ENCODE measurements around the gene TMEM184B. TPM values are rescaled to one million over a fixed set of nuclear protein-coding genes. Genes with fewer than 3 reads are reported as not detected.
A peak's percentile ranks its signal among the peaks of the same experiment; 100 is the strongest.

The TMEM184B gene
- total and polyA plus RNA-seq, 10 of the 15 experiments (the other 5 are each of a cell fraction or from before 2014, with no cell fraction given) = 0.56 to 22.4 (median 7.9) TPM

DNA sequence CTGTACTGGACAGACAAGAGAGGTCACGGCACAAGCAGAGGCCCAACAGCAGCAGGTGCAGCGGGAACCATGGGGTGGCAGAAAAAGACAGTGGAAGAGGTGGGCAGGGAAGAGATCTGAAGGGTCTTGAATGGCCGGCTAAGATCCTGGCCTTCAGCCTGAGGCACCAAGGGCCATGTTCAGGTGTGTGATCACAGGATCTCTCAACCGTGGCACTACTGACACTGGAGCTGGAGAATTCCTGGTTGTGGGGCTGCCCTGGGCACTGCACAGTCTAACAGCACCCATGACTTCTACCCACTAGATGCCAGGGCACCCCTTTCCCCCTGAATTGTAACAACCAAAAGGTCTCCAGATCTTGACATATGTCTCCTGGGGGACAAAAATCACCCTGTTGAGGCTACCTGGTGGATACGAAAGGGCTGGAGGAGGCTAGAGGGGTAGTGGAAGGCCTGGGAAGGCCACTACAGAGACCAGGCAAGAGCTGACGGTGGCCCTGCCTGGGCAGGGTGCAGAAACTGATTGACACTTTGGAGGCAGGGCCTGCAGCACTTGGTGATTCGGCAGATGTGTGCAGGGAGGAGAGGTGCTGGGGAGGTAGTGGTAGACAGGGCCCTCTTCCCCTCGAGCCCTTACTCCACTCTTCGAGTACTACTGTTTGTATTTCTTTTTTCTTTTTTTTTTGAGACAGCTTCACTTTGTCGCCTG lies 36.1 kb upstream of the TMEM184B start:
- Histone ChIP-seq H3K27me3 (replicated peaks in 1 of 2; ENCODE audit: control insufficient read depth in 2 of 2, insufficient read depth in 2 of 2, low read length in 1 of 2) (no peaks in the 10 kb centered on the region), H3K36me3 (ENCODE audit: control insufficient read depth in 2 of 2, insufficient read depth in 2 of 2, low read length in 1 of 2) (peaks cover 12 to 24% of the 10 kb centered on the region in 2 experiments; a peak in 3 of 4 replicates), H2AFZ (ENCODE audit: control insufficient read depth, low read depth, low read length) (no peak overlapping the region), H3K27ac (ENCODE audit: control insufficient read depth, insufficient read depth) (0 out of 2 replicates have a peak overlapping the region, but pooled peaks have one; percentile 41), H3K4me1 (ENCODE audit: control insufficient read depth, insufficient read depth, low read length) (peaks cover 70% of the 10 kb centered on the region), H4K20me1 (ENCODE audit: control insufficient read depth, insufficient read depth) (no peaks in the 10 kb centered on the region), H3K9me3 (replicated peaks; ENCODE audit: control insufficient read depth, insufficient read depth, low read length) (no peaks in the 10 kb centered on the region), H3K9ac (ENCODE audit: control insufficient read depth, insufficient read depth, low read length) (no peak overlapping the region), H3K4me2 (ENCODE audit: control insufficient read depth, insufficient read depth) (no peak overlapping the region; the same call in 1 of the 2 replicates), H3K79me2 (ENCODE audit: control insufficient read depth, insufficient read depth, low read length) (peaks cover 76% of the 10 kb centered on the region), H3K4me3 (no peak overlapping the region)
- ATAC-seq (no peak), FAIRE-seq (no peak), DNase-seq (ENCODE audit: low read depth, low spot score) (no peak)
- ChIA-PET SMC1A (ENCODE audit: uncharacterized antibody, unreplicated experiment) (no interaction called here), CTCF (no interaction called here), POLR2A (no interaction called here), RAD21 (ENCODE audit: unreplicated experiment) (interaction anchor here (1.0 kb wide), 1 partner anchor 47 kb away, joined by 3 read pairs; no protein-coding TSS in a partner anchor)
- no TSS peak for BruUV-seq (replicated peaks)
- intact Hi-C loops (cut with micrococcal nuclease; ENCODE audit: unreplicated experiment) = loop anchor here (5.0 kb wide), 3 partner anchors 43 to 147 kb away; no protein-coding TSS in a partner anchor
- TF ChIP-seq RAD21 (IDR thresholded peaks at IDR 0.05; ENCODE audit: insufficient read depth, low read depth, low read length) (no peak), POLR2AphosphoS5 (IDR thresholded peaks at IDR 0.05; ENCODE audit: low read length) (0 out of 2 replicates have a peak, but pooled peaks have one; percentile 22), KAT2A (conservative IDR thresholded peaks at IDR 0.05; ENCODE audit: control insufficient read depth, low read depth, low read length) (no peak), CREB1 (IDR thresholded peaks at IDR 0.05; ENCODE audit: low read depth) (no peak), SRF (IDR thresholded peaks at IDR 0.05; ENCODE audit: low read depth in 2 of 2, low read length in 2 of 2) (no peak), SIN3A (IDR thresholded peaks at IDR 0.05; ENCODE audit: low read depth, low read length) (no peak), ZBED1 (IDR thresholded peaks at IDR 0.05; ENCODE audit: borderline replicate concordance) (no peak), CREM (IDR thresholded peaks at IDR 0.05; ENCODE audit: low read depth) (no peak), CHD1 (IDR thresholded peaks at IDR 0.05; ENCODE audit: low read depth, low read length) (no peak), ZNF384 (IDR thresholded peaks at IDR 0.05; ENCODE audit: borderline replicate concordance, low read depth, low read length) (no peak)
- TF ChIP-seq, protein P1, sequence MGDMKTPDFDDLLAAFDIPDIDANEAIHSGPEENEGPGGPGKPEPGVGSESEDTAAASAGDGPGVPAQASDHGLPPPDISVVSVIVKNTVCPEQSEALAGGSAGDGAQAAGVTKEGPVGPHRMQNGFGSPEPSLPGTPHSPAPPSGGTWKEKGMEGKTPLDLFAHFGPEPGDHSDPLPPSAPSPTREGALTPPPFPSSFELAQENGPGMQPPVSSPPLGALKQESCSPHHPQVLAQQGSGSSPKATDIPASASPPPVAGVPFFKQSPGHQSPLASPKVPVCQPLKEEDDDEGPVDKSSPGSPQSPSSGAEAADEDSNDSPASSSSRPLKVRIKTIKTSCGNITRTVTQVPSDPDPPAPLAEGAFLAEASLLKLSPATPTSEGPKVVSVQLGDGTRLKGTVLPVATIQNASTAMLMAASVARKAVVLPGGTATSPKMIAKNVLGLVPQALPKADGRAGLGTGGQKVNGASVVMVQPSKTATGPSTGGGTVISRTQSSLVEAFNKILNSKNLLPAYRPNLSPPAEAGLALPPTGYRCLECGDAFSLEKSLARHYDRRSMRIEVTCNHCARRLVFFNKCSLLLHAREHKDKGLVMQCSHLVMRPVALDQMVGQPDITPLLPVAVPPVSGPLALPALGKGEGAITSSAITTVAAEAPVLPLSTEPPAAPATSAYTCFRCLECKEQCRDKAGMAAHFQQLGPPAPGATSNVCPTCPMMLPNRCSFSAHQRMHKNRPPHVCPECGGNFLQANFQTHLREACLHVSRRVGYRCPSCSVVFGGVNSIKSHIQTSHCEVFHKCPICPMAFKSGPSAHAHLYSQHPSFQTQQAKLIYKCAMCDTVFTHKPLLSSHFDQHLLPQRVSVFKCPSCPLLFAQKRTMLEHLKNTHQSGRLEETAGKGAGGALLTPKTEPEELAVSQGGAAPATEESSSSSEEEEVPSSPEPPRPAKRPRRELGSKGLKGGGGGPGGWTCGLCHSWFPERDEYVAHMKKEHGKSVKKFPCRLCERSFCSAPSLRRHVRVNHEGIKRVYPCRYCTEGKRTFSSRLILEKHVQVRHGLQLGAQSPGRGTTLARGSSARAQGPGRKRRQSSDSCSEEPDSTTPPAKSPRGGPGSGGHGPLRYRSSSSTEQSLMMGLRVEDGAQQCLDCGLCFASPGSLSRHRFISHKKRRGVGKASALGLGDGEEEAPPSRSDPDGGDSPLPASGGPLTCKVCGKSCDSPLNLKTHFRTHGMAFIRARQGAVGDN (IDR thresholded peaks at IDR 0.05) = no peak
- TF ChIP-seq, protein P2, sequence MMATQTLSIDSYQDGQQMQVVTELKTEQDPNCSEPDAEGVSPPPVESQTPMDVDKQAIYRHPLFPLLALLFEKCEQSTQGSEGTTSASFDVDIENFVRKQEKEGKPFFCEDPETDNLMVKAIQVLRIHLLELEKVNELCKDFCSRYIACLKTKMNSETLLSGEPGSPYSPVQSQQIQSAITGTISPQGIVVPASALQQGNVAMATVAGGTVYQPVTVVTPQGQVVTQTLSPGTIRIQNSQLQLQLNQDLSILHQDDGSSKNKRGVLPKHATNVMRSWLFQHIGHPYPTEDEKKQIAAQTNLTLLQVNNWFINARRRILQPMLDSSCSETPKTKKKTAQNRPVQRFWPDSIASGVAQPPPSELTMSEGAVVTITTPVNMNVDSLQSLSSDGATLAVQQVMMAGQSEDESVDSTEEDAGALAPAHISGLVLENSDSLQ (IDR thresholded peaks at IDR 0.05) = peak; percentile 67; the same call in 1 of the 2 replicates
- TF ChIP-seq, protein P3, sequence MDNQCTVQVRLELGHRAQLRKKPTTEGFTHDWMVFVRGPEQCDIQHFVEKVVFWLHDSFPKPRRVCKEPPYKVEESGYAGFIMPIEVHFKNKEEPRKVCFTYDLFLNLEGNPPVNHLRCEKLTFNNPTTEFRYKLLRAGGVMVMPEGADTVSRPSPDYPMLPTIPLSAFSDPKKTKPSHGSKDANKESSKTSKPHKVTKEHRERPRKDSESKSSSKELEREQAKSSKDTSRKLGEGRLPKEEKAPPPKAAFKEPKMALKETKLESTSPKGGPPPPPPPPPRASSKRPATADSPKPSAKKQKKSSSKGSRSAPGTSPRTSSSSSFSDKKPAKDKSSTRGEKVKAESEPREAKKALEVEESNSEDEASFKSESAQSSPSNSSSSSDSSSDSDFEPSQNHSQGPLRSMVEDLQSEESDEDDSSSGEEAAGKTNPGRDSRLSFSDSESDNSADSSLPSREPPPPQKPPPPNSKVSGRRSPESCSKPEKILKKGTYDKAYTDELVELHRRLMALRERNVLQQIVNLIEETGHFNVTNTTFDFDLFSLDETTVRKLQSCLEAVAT (IDR thresholded peaks at IDR 0.05) = no peak
- TF ChIP-seq, protein P4, sequence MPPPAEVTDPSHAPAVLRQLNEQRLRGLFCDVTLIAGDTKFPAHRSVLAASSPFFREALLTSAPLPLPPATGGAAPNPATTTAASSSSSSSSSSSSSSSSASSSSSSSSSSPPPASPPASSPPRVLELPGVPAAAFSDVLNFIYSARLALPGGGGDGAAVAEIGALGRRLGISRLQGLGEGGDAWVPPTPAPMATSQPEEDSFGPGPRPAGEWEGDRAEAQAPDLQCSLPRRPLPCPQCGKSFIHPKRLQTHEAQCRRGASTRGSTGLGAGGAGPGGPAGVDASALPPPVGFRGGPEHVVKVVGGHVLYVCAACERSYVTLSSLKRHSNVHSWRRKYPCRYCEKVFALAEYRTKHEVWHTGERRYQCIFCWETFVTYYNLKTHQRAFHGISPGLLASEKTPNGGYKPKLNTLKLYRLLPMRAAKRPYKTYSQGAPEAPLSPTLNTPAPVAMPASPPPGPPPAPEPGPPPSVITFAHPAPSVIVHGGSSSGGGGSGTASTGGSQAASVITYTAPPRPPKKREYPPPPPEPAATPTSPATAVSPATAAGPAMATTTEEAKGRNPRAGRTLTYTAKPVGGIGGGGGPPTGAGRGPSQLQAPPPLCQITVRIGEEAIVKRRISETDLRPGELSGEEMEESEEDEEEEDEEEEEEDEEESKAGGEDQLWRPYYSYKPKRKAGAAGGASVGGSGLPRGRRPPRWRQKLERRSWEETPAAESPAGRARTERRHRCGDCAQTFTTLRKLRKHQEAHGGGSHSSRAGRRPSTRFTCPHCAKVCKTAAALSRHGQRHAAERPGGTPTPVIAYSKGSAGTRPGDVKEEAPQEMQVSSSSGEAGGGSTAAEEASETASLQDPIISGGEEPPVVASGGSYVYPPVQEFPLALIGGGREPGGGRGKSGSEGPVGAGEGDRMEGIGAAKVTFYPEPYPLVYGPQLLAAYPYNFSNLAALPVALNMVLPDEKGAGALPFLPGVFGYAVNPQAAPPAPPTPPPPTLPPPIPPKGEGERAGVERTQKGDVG (CRISPR knock-in tag; IDR thresholded peaks at IDR 0.05) = no peak
- in situ Hi-C loops (cut with MboI) = no loop called here
- WGBS (ENCODE audit: insufficient coverage, insufficient replicate concordance, low lambda C conversion rate, missing lambda C conversion rate) = 90% methylated on average over 9 of the region's 10 CpGs

Measured in GM12878 (cell line).